Activated T-cell treated with anti-CD3 and anti-CD28 coated beads for 48 hours (primary cell): ENCODE data around the gene CYTH3.

ENCODE experiments used
- DNase-seq: peaks from one replicate; pipeline ENCODE4 v3.0.0-alpha.2; 2020; ENCODE audit warnings: low read depth

CYTH3 gene

DNA sequence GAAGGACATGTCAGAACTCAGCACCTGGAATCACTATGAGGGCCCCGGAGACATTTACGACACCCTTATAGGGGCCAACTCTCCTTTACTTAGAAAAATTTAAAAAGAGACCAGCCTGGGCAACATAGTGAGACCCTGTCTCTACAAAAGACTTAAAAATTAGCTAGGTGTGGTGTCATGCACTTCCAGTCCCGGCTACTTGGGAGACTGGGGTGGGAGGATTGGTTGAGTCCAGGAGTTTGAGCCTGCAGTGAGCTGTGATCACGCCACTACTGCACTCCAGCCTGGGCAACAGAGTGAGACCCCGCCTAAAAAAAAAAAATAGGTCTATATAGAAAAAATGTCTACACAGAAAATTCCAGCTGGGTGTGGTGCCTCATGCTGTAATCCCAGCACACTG is 7.5 kb upstream of the CYTH3 start:
- DNase-seq, result no peak

GRCh38 chr7:6279341-6279740 is 6.9 kb upstream of the CYTH3 start:
- no peak for DNase-seq

DNA sequence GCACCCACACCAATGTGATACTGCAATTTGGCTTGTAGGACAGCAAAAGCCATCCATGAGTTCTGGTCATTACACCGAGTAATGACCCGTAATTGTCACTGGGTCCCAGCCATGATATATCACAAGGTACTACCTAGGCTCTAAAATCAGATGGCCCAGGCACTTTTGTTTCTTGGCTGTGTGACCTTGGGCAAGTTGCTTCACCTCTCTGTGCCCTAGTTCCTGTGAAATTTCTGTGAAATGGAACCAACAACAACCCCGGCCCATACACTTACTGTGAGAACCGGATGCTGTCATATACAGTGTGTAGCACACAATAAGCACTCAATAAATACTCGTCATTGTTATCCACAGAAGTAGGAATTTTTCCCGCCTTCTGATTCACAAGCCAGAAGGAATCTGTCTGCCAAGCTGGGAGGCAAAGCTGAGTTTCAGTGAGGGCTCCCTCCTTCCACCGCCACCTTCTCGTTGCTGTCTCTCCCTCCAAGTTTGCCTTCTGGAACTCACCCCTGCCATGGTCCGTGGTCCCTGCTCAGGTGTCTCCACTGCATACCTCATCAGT is 6.4 kb upstream of the CYTH3 start:
- DNase-seq, result no peak

DNA sequence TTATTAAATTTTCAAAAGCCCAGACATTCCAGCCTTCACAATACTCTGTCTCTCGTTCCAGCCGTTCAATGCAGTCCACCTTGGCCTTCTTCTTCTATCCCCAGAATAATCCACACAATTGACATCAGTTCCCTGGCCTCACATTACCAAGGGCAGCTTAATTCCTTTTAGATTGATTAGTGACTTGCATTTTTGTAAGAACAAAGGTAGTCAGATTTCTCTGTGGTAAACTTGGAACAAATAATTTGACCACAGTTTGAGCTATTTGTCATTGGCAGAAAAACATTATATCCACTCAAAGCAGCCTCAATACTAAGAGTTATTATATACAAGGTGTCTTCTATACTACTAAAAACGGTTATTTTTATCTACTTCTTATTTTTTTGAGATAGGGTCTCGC is 5.1 kb upstream of the CYTH3 start:
- no peak for DNase-seq

DNA sequence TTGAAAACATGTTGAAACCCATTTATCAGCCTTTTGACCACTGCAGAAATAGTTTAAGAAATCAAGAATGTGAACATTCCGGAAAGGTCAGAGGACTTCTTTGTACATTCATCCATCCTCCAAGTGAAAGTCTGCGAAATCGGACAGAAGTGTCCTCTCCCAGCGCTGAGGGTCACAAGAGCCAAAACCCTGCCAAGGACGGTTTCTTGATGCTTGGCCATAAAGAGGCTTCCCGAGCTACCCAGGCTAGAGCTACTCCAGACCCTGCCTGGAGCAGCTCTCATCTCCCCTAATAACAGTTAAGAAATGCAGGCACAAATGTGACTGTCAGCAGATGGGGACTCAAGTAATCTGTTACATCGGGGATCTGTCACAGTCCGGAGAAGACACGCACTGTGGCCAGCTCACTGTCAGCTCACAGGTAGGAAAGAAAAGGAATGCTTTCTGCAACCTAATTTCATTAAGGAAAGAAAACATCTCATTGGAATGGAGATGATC is 4.5 kb upstream of the CYTH3 start:
- DNase-seq, result no peak

GRCh38 chr7:6274743-6275142 is 2.3 kb upstream of the CYTH3 start:
- DNase-seq, result no peak

DNA sequence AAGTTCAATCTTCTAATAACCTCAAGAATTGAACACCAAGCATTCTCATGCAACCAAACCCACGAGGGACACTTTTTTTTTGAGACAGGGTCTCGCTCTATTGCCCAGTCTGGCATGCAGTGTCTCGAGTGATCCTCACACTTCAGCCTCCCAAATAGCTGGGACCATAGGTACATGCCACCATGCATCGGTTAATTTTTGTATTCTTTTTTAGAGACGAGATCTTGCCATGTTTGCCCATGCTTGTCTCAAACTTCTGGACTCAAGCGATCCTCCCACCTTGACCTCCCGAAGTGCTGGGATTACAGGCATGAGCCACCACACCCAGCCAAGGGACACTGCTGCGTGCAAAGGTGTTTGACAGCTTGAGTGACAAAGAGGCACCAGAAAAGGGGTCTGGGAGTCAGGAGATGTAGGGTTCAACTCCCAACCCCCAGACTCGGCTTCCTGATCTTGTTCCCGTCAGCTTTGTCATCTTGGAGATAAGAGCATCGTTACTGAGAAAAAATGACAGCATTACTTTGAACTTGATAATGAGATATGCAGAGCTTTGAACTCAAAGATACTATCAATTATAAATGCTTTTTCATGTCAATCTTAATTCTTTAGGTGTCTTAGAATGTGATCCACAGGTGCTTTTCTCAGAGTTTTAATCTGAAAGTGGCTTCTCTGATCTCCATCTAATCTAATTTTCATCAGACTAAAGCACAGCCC is 1.6 kb upstream of the CYTH3 start:
- no peak for DNase-seq

- DNase-seq, result no peak
Measured at GRCh38 chr7:6273380-6273837, 985 bp upstream of the CYTH3 start.

DNA sequence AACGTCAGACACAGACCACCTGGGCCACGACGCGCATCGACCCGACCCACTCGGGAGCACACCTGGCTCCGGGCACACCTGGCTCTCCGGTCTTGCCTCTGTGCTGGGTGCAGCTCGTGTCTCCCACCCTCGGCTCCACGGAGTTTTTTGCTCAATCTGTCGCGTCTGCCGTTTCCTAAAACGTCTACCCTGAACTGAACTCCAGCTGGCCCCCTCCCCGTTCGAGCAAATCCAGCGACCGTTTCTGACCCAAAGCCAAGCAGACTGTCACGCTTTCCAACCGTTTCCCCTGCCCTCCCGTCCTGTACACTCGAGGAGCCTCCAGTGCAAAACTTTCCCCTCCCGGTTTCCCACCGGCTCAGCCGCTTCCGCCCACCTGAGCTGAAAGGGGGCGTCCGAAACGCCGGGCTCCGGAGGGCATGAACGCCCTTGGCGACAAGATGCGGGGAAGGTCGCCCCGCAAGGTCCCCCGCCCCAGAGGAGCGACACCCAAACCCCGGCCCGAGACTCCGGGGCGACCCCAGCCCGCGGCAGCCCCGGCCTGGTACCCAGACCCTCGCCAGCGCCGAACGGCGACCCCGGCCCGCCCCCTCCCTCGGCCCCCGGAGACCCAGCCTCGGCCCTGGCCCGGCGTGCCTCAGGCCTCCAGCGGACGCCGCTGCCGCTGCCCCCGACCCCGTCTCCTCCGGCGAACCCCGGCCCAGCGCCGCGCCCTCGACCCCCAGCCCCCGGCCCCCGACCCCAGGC is 557 bp downstream of the CYTH3 start:
- no peak for DNase-seq

- DNase-seq, result no peak
Measured at GRCh38 chr7:6271060-6271658, 1.3 kb downstream of the CYTH3 start.

DNA sequence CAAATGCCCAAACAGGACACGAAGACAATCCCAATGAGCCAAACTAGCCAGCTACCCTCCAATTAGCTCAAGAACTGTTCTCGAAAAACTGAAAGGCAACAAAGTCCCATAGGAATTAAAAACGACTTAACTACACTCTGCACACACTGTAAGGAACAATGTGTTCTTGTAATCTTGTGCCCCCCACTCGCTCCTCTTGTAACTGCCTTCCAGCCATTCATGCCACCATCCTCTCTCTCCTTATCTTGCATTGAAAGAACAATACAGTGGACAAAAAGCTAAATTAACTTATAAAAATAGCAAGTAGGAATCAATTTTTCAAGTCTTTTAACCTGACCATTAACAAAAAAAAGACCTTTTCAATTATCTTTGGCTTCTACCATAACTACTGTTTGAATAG is 2.9 kb downstream of the CYTH3 start:
- DNase-seq, result no peak

DNA sequence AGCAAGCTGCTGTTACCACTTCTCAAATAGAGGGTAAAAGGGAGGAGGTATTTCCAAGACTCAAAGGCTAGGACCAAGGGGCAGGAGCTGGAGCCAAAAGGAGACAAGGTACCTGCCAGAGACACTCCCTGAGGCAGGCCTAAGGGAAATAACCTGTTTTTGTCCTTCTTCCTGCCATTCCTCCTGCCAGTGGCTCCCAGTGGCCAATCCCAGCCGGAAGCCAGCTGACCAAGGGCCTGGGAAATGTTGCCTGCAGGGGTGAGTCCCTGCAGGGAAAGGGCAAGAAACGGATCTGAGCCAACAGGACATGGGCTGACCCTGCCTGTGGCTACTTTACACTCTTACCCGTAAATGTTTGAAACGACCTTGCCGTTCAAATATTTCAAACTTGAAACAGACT is 3.5 kb downstream of the CYTH3 start:
- no peak for DNase-seq

DNA sequence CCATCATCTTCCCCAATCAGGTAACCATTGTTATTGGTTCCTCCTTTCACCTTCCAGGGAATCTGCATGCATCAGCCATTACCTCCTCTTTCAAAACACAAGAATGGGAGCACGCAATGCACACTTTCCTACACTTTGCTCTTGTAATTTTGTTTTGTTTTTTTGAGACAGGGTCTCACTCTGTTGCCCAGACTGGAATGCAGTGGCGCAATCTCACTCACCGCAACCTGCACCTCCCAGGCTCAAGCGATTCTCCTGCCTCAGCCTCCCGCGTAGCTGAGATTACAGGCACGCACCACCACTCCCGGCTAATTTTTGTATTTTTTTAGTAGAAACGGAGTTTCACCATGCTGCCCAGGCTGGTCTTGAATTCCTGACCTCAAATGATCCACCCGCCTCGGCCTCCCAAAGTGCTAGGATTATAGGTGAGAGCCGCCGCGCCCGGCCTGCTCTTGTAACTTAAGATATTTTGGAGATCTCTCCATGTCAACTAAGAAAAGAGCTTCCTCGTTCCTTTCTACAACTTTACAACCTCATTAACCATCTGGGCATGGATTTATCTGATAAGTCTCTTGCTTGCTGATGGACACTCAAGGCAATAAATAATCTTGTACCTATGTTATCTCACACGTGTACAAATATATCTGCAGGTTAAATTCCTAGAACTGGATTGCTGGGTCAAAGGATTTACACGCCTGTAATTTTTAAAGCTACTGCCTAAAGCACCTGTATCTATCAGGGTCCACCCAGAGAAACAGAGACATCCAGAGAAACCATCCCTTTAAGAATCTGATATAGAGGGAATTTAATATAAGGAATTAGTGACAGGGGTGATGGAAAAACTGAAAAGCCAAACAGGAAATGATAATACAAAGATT is 4.2 kb downstream of the CYTH3 start:
- DNase-seq, result no peak

DNA sequence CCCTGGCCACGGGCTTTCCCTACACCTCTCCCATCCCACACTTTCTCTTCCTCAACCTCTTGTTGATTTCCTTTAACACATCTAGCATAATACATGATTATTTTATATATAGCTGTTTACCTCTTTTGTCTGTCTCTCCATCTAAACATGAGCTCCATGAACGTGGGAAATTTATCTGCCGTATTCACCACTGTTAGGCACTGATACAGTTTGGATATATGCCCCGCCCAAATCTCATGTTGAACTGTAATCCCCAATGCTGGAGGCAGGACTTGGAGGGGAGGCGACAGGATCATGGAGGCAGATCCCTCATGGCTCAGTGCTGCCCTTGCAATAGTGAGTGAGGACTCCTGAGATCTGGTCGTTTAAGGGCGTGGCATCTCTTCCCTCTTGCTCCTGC is 5.7 kb downstream of the CYTH3 start:
- DNase-seq, result no peak

DNA sequence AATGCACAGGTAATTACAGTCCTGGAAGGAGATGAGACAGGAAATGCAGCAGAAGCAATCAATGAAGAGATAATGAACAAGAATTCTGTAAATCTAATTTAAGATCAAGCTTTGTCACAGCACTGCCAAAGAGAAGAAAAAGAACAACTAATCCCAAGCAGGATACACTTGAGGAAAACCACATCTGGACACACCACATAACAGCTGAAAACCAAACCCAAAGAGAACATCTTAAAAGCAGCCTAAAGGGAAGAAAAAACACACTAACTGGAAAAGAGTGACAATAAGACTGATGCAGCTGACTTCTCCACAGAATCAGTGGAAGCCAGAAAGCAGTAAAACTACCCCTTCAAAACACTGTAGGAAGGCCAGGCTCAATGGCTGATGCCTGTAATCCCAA is 10.2 kb downstream of the CYTH3 start:
- no peak for DNase-seq

DNA sequence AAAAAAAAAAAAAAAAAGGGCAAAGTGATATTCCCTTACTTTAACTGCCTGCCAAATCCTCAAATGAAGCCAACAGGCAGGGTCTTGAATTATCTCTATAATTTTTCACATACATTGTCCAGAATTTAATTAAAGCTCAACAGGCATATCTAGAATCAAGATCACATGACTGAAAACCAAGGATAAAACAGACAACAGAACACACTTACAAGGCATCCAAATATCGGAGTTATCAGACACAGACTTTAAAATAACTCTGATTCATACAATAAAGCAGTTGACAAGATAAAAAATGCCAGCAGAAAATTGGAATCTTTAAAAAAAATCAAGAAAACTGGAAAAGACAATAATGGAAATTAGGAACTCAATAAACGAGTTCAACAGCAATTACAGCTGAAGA is 10.7 kb downstream of the CYTH3 start:
- no peak for DNase-seq

- no peak for DNase-seq
Measured at GRCh38 chr7:6260291-6261187, 11.9 kb downstream of the CYTH3 start.

DNA sequence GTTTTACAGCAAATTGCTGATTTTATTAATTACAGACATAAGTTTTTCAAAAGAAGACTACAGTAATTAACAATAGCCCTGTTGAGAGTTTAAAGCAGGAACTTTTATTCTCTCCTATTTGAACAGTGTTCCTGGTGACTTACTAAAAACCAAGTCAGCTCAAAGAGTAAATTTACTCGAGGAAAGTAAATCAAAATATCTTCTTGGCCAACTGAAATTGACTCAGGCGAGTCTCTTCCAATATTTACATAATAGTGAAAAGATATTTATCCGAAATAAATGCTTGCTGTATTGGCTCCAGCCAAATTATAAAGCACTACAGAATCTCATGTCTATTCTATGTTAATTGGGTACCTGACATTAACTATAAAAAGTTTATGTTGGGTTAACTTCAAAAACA is 13.2 kb downstream of the CYTH3 start:
- no peak for DNase-seq

- no peak for DNase-seq
Measured at GRCh38 chr7:6258440-6259182, 13.8 kb downstream of the CYTH3 start.

- no peak for DNase-seq
Measured at GRCh38 chr7:6257675-6258074, 14.7 kb downstream of the CYTH3 start.
